Upper lobe of left lung (tissue), 4 donors: ENCODE data around the gene ANKRD44.

Experiments
- EP300 ChIP-seq, 4 donors: sonication (generic); formaldehyde crosslinking; IDR thresholded peaks; one replicate each; pipeline ENCODE4 v1.5.1; 2017; ENCODE audit warnings: antibody characterized with exemption in 4 of 4, control low read depth in 2 of 4
- POLR2A ChIP-seq, 4 donors: fragments of 450-650 bp; IDR thresholded peaks; one replicate each; pipeline ENCODE4 v1.5.1; 2016 to 2017; ENCODE audit warnings: antibody characterized with exemption in 4 of 4, mild to moderate bottlenecking in 2 of 4
- POLR2AphosphoS5 ChIP-seq, 2 donors: sonication (generic); formaldehyde crosslinking; IDR thresholded peaks; one replicate each; pipeline ENCODE4 v1.5.1; 2017; ENCODE audit warnings: antibody characterized with exemption in 2 of 2
- TF ChIP-seq, protein P1 (sequence below), 6 experiments: fragments of 450-650 bp in 4 of 6; fragments of 200-600 bp in 2 of 6; sonication (generic) in 2 of 6; IDR thresholded peaks; one replicate each; pipeline ENCODE4 v1.5.1; 2016 to 2019; ENCODE audit warnings: antibody characterized with exemption in 6 of 6

- TF ChIP-seq, protein P1, sequence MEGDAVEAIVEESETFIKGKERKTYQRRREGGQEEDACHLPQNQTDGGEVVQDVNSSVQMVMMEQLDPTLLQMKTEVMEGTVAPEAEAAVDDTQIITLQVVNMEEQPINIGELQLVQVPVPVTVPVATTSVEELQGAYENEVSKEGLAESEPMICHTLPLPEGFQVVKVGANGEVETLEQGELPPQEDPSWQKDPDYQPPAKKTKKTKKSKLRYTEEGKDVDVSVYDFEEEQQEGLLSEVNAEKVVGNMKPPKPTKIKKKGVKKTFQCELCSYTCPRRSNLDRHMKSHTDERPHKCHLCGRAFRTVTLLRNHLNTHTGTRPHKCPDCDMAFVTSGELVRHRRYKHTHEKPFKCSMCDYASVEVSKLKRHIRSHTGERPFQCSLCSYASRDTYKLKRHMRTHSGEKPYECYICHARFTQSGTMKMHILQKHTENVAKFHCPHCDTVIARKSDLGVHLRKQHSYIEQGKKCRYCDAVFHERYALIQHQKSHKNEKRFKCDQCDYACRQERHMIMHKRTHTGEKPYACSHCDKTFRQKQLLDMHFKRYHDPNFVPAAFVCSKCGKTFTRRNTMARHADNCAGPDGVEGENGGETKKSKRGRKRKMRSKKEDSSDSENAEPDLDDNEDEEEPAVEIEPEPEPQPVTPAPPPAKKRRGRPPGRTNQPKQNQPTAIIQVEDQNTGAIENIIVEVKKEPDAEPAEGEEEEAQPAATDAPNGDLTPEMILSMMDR (IDR thresholded peaks at IDR 0.05) = no peak
- TF ChIP-seq EP300 (IDR thresholded peaks at IDR 0.05) = no peak
- no peak for TF ChIP-seq POLR2A (IDR thresholded peaks at IDR 0.05)
- TF ChIP-seq POLR2AphosphoS5 (IDR thresholded peaks at IDR 0.05) = no peak
These were observed 73.8 kb downstream of the ANKRD44 start for GRCh38 chr2:197236816-197237215.
